Neural progenitor cell (in vitro differentiated cells): Measurements from ENCODE around the gene ZFYVE21. TPM values are rescaled to one million over a fixed set of nuclear protein-coding genes. Genes with fewer than 3 reads are reported as not detected.

Experiments used
- DNase-seq: peaks from one replicate; pipeline ENCODE4 v3.0.0-alpha.2; 2016; ENCODE audit warnings: low spot score
- H2AFZ ChIP-seq: fragments of 200-600 bp; sonication (generic); replicated peaks from 2 replicates; pipeline ENCODE4 v1.6.1; 2016; ENCODE audit warnings: antibody characterized with exemption
- H3F3A ChIP-seq: fragments of 200-600 bp; sonication (generic); 2 replicates; pipeline ENCODE4 v1.6.1; 2016; ENCODE audit warnings: antibody characterized with exemption, low read depth
- H3K27ac ChIP-seq: fragments of 200-600 bp; sonication (generic); 2 replicates; pipeline ENCODE4 v1.5.1; 2016; ENCODE audit warnings: mild to moderate bottlenecking
- H3K27me3 ChIP-seq: fragments of 200-600 bp; sonication (generic); 2 replicates; pipeline ENCODE4 v1.6.1; 2016; ENCODE audit warnings: mild to moderate bottlenecking, moderate library complexity
- H3K36me3 ChIP-seq: fragments of 200-600 bp; sonication (generic); 2 replicates; pipeline ENCODE4 v1.5.1; 2016
- H3K4me1 ChIP-seq: fragments of 200-600 bp; sonication (generic); 2 replicates; pipeline ENCODE4 v1.6.1; 2016; ENCODE audit warnings: mixed run types
- H3K4me2 ChIP-seq: fragments of 200-600 bp; sonication (generic); 2 replicates; pipeline ENCODE4 v1.6.1; 2016
- H3K4me3 ChIP-seq: fragments of 200-600 bp; sonication (generic); 2 replicates; pipeline ENCODE4 v1.5.1; 2016
- H3K79me2 ChIP-seq: fragments of 200-600 bp; sonication (generic); 2 replicates; pipeline ENCODE4 v1.6.1; 2016; ENCODE audit warnings: low read depth
- H3K9ac ChIP-seq: fragments of 200-600 bp; sonication (generic); 2 replicates; pipeline ENCODE4 v1.6.1; 2016
- H3K9me3 ChIP-seq: fragments of 200-600 bp; sonication (generic); 2 replicates; pipeline ENCODE4 v1.5.1; 2016; ENCODE audit warnings: low read depth
- H4K20me1 ChIP-seq: fragments of 200-600 bp; sonication (generic); 2 replicates; pipeline ENCODE4 v1.6.1; 2016; ENCODE audit warnings: low read depth
- H3K27ac Mint-ChIP-seq: 3 replicates; pipeline ENCODE4 v1.8.0; 2021; ENCODE audit warnings: mixed read lengths
- H3K27me3 Mint-ChIP-seq: 2 replicates; pipeline ENCODE4 v1.8.0; 2022; ENCODE audit warnings: low read depth, mild to moderate bottlenecking, inconsistent platforms, moderate library complexity, mixed read lengths; ENCODE audit not compliant: insufficient read depth
- H3K36me3 Mint-ChIP-seq: 3 replicates; pipeline ENCODE4 v1.8.0; 2021; ENCODE audit warnings: mixed read lengths
- H3K4me1 Mint-ChIP-seq: 3 replicates; pipeline ENCODE4 v1.8.0; 2021; ENCODE audit warnings: mixed read lengths
- H3K4me3 Mint-ChIP-seq: 3 replicates; pipeline ENCODE4 v1.8.0; 2021; ENCODE audit warnings: mild to moderate bottlenecking, moderate library complexity, mixed read lengths
- H3K9me3 Mint-ChIP-seq: 3 replicates; pipeline ENCODE4 v1.8.0; 2020; ENCODE audit warnings: mixed read lengths
- EZH2 ChIP-seq: fragments of 200-600 bp; sonication (generic); IDR thresholded peaks from 2 replicates; pipeline ENCODE4 v1.6.1; 2017; ENCODE audit warnings: antibody characterized with exemption, mild to moderate bottlenecking, moderate library complexity
- EZH2phosphoT487 ChIP-seq: fragments of 200-600 bp; sonication (generic); IDR thresholded peaks from 2 replicates; pipeline ENCODE4 v1.6.1; 2017; ENCODE audit warnings: antibody characterized with exemption
- total RNA-seq: library from RNA; depleted of rRNA; stranded (reverse); fragments of >200 nt; gene quantifications from 2 replicates; pipeline ENCODE4 v1.2.3, GENCODE V29; 2015; ENCODE audit warnings: low replicate concordance
- TF ChIP-seq, protein P1 (sequence below): fragments of 200-600 bp; sonication (generic); IDR thresholded peaks from 2 replicates; pipeline ENCODE4 v1.5.1; 2017; ENCODE audit warnings: antibody characterized with exemption, mild to moderate bottlenecking

The ZFYVE21 gene
- total RNA-seq, 1 donor from 2014 or later: 46.2 TPM

DNA sequence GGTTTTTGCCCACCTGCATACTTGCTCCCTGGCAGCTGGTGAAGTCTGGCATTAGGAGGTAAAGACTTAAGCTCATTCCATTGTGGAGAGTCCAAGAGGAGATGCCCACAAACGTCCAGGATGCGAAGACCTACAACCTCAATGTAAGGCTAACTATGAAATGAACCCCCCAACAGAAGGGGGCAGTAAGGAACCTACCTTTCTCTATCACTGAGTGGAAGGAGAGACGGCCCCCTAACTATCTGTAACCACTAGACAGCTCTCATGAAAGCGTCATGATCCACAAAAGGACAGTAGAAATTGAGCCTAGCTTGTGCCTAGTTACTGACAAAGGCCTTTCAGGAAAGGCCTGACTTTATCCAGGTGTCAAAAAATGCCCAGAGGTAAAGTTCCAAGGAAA, 55.3 kb downstream of the ZFYVE21 start:
- TF ChIP-seq, protein P1, sequence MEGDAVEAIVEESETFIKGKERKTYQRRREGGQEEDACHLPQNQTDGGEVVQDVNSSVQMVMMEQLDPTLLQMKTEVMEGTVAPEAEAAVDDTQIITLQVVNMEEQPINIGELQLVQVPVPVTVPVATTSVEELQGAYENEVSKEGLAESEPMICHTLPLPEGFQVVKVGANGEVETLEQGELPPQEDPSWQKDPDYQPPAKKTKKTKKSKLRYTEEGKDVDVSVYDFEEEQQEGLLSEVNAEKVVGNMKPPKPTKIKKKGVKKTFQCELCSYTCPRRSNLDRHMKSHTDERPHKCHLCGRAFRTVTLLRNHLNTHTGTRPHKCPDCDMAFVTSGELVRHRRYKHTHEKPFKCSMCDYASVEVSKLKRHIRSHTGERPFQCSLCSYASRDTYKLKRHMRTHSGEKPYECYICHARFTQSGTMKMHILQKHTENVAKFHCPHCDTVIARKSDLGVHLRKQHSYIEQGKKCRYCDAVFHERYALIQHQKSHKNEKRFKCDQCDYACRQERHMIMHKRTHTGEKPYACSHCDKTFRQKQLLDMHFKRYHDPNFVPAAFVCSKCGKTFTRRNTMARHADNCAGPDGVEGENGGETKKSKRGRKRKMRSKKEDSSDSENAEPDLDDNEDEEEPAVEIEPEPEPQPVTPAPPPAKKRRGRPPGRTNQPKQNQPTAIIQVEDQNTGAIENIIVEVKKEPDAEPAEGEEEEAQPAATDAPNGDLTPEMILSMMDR: peak; percentile 33
- TF ChIP-seq EZH2: no peak
- H3K27ac Mint-ChIP-seq: no peak overlapping the region
- no peaks in the 10 kb centered on the region for H3K4me1 ChIP-seq
- H3K9ac ChIP-seq: no peak overlapping the region
- no peak overlapping the region for H2AFZ ChIP-seq
- H3F3A ChIP-seq: no peaks in the 10 kb centered on the region
- no peaks in the 10 kb centered on the region for H3K27me3 ChIP-seq
- H3K36me3 Mint-ChIP-seq: peaks cover 3% of the 10 kb centered on the region
- peaks cover 4% of the 10 kb centered on the region for H3K9me3 ChIP-seq
- DNase-seq: peak; percentile 21
- H3K4me3 ChIP-seq: no peak overlapping the region
- H3K27me3 Mint-ChIP-seq: peaks cover 2% of the 10 kb centered on the region
- H3K27ac ChIP-seq: no peak overlapping the region
- no peaks in the 10 kb centered on the region for H3K79me2 ChIP-seq
- no peaks in the 10 kb centered on the region for H3K36me3 ChIP-seq
- H3K9me3 Mint-ChIP-seq: peaks cover 7% of the 10 kb centered on the region
- H4K20me1 ChIP-seq: no peaks in the 10 kb centered on the region
- H3K4me3 Mint-ChIP-seq: no peak overlapping the region
- no peak overlapping the region for H3K4me2 ChIP-seq
- H3K4me1 Mint-ChIP-seq: peaks cover 4% of the 10 kb centered on the region

- Histone ChIP-seq H3K27me3 (no peaks in the 10 kb centered on the region), H2AFZ (no peak overlapping the region), H3K27ac (no peak overlapping the region), H3K4me1 (no peaks in the 10 kb centered on the region), H3K4me2 (no peak overlapping the region), H3F3A (no peaks in the 10 kb centered on the region), H4K20me1 (no peaks in the 10 kb centered on the region), H3K9ac (no peak overlapping the region), H3K36me3 (no peaks in the 10 kb centered on the region), H3K4me3 (no peak overlapping the region), H3K79me2 (no peaks in the 10 kb centered on the region), H3K9me3 (peaks cover 4% of the 10 kb centered on the region)
- Mint-ChIP-seq H3K36me3 (peaks cover 3% of the 10 kb centered on the region), H3K4me1 (peaks cover 4% of the 10 kb centered on the region), H3K4me3 (no peak overlapping the region), H3K27me3 (peaks cover 2% of the 10 kb centered on the region), H3K9me3 (peaks cover 7% of the 10 kb centered on the region), H3K27ac (no peak overlapping the region)
- TF ChIP-seq, protein P1: no peak
- TF ChIP-seq EZH2 (no peak), EZH2phosphoT487 (no peak)
- DNase-seq: no peak
These were observed 56.6 kb downstream of the ZFYVE21 start for GRCh38 chr14:103772078-103772712.

GRCh38 chr14:103773521-103773920, 57.9 kb downstream of the ZFYVE21 start:
- peaks cover 2% of the 10 kb centered on the region for H3K27me3 Mint-ChIP-seq
- no peak for DNase-seq
- no peaks in the 10 kb centered on the region for H3K4me1 Mint-ChIP-seq
- H3K9me3 ChIP-seq: peaks cover 4% of the 10 kb centered on the region
- no peaks in the 10 kb centered on the region for H4K20me1 ChIP-seq
- no peaks in the 10 kb centered on the region for H3K4me1 ChIP-seq
- no peaks in the 10 kb centered on the region for H3K36me3 ChIP-seq
- H3K4me2 ChIP-seq: no peak overlapping the region
- peaks cover 7% of the 10 kb centered on the region for H3K9me3 Mint-ChIP-seq
- H3K4me3 Mint-ChIP-seq: no peak overlapping the region
- H3K27ac ChIP-seq: no peak overlapping the region
- no peaks in the 10 kb centered on the region for H3F3A ChIP-seq
- H2AFZ ChIP-seq: no peak overlapping the region
- no peaks in the 10 kb centered on the region for H3K79me2 ChIP-seq
- TF ChIP-seq EZH2phosphoT487 (no peak), EZH2 (no peak)
- TF ChIP-seq, protein P1: no peak
- H3K9ac ChIP-seq: no peak overlapping the region
- H3K36me3 Mint-ChIP-seq: peaks cover 3% of the 10 kb centered on the region
- no peak overlapping the region for H3K27ac Mint-ChIP-seq
- H3K27me3 ChIP-seq: no peaks in the 10 kb centered on the region
- H3K4me3 ChIP-seq: no peak overlapping the region
